ENCODE data around the gene SLC17A9.
A peak's percentile ranks its signal among the peaks of the same experiment; 100 is the strongest.

The SLC17A9 gene

DNA sequence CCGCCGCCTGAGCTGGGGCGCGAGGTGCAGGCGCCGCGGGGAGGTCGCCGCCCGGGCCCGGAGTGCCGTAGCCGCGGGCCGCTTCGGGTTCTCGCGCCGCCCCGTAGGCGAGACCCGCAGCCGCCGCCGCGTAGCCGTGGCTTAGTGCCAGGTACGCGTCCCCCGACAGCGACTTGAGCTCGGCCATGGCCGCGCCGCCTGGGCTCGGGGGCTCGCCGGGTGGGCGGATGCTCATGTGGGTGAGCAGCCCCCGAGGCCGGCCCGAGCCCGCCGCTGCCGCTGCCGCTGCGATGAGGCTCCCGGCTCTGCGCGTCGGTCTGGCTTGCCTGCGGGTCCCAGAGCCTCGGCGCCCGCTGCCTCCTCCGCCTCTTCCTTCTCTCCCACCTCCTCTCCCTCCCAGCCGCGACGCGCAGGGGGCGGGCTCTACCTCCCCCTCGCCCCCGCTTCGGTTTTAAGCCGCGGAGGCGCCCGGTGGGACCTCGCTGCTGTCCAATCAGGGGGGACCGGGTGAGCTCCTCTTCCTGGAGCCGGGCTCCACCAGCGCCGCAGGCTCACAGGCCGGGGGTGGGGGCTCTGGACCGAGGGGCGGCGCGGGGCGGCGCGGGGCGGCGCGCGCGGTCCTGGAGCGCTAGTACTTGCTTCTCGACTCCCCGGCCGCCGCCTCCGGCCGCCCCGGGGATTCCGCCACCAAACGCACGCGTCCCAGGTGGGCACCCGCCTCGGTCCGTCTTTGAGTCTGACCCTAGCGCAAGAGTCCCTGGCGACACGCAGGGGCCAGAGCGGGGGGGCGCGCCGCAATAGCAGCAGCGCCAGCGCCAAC, 54.2 kb downstream of the SLC17A9 start, which contains the start of gene BHLHE23:
BHLHE23 (minus strand) TSS at position 425 of the 820 bp plus-strand sequence; CDS start at position 235, 190 bp downstream.
- DNase-seq, result no peak

DNA sequence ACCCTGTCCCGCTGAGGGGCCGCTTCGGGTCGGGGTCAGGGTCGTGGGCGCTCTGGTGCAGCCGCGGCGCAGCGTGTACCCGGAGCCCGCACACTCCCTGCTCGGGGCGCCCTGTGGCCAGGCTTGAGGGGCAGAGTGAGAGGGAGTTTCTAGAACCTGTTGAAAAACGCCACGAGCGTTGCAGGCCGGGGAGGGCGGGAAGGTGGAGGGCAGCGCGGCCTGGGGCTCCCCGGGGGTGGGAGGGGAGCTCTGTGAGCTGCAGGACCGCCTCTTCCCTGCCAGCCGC, 54.8 kb downstream of the SLC17A9 start:
- no peak for DNase-seq

DNA sequence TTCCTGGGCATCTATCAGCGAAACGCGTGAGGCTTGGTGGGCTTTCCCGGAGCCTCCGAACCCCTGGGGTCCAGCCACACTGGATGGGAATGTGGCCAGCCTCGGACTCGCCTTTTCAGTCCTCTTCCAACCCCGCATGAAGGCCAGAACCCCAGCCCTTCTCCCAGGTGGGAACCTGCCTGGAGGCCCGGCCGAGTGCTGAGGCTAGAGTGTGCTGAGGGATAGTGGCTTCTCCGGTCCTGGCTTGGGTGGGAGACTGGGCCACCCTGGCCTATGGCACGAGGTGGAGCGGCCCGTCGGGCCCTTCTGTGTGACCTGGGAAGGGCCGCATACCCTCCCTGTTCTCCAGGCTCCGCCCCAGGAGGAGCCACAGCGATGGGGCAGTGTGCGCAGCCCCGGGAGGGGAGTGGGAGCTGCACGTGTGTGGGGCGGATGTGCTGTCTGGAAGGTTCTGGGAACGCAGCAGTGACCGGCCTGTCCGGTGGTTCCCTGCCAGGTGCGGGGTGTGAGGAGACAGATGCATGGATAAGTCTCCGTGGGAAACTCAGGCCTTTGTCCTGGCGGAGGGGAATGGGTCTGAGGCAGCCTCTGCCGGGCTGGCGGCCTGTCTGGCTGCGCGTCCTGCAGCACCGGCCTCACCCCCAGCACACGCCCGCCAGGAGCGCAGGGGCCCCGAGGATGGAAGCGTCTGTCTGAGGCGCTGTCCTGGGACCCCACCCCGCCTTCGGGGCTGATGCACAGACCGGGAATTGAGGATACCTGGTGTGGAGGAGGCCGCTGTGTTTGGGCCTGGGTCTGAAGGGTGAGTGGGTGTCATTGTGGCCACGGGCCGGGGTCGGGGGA, 55.4 kb downstream of the SLC17A9 start:
- no peak for DNase-seq

DNA sequence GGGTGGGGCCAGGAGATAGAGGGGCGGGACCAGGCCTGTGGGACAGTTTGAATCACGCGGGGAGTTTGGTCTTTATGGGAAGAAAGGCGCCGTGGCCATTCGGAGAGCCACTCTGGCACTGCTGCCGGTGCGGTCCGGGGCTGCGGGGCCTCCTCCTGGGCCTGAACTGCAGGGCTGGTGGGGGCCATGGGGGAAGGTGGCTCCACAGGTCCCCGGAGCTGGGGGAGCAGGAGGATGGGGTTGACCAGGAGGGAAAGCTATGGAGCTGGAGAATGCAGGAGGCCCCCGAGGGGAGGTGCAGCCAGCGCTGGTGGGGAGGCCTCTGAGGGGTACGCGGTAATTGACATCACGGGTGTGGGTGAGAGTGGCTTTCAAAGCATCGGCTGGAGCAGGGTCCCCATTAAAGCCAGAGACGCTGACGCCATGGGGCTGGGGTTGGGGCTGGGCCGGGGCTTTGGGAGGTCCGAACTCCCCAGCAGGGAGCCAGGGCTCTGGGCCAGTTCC, 56.1 kb downstream of the SLC17A9 start:
- DNase-seq, result peak; percentile 92

DNA sequence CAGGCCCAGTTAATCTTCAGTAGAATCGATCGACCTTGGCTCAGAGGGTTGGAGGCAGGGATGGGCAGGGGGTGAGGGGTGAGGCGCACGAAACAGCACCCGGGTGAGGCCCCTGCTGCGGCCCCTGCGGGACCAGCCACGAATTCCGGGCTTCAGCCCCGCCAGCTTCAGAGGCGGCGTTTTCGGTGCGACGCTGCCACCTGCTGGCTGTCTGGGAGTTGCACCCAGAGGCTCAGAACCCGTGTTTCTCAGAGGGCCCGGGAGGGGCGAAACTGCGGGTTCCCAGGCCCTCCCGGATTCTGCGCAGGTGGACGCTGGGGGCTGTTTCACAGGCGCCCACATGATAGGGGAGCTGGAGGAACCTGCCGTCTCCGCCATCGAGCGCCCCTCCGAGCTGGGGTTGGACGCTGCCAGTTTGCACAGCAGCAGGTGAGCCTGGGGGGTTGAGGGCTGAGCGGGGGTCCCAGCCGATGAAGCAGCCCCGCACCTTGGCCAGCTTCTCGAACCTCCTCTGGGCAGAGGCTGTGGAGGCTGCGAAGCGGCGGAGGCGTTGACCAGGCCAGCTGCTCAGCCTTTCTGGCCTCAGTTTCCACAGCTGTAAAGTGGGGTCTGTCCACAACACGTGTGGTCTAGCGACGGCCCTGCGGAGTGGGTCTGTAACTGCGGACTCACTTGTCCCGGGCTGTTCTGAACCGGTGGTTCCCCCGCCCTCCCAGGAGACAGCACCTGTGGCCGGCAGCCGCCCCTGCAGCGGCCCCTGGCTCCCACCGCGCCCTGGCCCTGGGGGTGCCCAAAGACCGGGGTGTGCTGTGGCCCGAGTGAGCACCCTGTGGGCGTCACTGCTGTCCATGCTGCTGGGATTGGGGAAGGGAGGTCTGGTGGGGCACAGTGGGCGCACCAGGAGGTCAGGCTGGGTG, 56.8 kb downstream of the SLC17A9 start:
- DNase-seq, result peak; percentile 100

DNA sequence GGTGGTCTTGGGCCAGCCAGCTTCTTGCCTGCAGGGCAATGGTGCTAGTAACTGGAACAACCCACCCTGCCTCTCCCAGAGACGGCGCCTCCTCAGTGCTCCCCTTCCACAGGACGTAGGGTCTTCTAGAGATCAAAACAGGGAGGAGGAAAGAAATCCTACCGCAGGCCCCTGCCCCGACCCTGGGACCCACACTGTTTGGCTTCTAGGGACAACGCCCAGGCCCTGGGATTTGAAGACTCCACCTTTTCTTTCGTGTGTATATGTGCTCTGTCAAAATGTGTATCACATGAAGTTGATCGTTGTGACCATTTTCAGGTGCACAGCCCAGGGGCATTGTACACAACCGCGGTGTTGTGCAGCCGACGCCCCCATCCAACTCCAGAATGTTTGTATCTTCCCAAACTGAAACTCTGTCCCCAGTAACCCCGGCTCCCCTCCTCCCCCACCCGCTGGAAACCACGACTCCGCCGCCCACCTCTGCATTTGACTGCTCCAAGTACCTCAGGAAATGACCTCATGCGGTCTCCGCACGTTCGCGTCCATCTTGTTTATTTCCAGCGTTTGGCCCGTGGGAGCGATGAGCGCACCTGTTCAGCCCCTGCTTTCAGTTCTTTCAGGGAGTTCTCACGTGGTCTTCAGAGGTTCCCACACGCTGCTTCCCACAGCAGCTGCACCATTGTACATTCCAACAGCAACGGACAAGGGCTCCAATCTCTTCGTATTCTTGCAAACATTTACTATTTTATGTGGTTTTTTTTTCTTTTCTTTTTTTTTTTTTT, 57.7 kb downstream of the SLC17A9 start:
- no peak for DNase-seq

DNA sequence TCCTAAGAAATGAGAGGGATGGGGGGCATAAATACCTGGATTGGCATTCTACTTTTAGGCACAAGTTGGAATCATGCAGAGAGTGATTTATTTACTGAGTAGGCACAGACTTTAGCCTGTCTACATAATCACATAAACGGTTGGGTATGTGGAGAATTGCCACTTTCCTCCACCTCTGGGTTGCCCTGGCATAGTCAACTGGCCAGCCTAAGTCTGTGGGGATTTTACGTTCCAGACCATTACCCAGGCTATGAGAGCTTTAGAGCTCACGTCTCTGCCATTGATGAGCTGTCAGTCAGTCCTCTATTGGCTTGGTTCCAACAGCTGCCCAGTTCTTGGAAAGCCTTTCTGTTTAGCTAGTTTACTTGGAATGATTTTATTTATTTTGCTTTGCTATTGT, 59.3 kb downstream of the SLC17A9 start:
- DNase-seq, result no peak

DNA sequence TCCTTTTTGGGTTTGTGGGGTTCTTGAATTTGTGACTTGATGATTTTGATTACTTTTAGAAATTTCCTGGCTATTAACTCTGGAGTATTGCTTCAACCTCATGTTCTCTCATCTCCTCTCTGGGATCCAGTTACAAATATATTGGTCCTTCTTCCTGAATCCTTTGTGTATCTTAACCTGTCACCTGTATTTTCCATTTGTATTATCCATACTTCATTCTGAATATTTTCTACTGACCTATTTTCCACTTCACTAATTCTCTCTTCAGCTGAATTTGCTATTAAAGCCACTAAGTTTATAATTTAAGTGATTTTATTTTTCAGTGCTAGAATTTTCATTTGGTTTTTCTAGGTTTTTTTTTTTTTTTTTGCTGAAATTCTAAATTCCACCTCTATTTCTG, 60.7 kb downstream of the SLC17A9 start:
- DNase-seq, result no peak

DNA sequence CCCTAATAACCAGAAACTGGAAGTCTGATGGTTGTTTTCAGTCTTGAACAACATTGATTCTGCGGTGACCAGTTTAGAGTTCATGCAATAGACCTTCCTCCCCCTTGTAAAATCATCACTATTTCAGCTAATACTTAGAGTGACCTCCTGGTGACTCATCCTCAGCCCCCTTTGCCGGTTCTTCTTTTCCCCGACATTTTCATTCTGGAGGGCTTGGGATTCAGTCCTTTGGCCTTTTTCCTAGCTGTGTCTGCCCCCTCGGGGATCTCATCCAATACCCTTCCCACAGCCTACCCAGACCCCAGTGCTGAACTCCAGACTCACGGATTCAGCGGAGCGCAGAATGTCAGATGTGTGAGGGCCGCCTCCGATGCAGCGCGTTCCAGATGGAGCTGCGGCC, 61.8 kb downstream of the SLC17A9 start:
- DNase-seq, result no peak

DNA sequence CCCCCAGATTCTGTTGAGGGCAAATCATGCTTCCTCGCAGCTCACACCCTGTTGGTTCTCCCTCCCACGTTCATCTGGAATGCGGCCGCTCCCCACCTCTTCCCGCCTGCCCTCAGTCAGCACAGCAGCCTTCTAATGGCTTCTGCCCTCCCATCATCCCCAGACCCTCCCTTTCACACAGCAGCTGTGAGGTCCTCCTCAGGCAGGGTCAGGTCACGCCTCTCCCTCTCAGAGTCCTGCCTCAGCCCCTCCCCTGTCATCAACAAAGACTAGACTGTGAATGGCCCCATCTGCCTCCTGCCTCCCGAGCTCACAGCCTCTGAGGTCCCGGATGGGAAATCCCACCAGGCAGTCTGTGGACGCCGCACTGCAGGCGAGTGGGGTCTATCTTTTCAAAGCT, 62.2 kb downstream of the SLC17A9 start:
- no peak for DNase-seq

DNA sequence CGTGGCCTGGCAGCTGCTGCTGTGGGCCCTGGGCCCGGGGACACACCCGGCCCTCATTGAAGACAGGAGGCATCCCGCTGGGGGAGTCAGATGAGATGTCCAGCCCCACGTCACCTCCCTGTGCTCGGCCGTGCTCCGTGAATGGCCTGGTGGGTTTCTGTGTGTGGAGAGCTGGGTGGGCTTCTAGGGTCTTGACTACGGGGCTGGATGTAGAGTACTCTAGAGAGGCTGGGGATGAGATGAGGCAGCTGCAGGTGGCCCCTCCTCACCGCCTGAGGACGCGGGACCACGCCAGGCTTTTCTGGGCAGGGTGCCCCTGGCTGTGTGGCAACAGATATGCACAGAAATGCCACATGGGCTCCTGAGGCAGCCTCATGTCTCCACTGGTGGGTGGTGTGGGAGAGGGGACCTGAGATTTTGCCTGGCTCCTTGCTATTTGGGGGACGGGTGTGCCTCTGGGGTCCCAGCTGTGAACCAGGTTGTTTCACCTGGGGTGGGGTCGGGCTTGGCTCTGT, 62.7 kb downstream of the SLC17A9 start:
- DNase-seq, result no peak

DNA sequence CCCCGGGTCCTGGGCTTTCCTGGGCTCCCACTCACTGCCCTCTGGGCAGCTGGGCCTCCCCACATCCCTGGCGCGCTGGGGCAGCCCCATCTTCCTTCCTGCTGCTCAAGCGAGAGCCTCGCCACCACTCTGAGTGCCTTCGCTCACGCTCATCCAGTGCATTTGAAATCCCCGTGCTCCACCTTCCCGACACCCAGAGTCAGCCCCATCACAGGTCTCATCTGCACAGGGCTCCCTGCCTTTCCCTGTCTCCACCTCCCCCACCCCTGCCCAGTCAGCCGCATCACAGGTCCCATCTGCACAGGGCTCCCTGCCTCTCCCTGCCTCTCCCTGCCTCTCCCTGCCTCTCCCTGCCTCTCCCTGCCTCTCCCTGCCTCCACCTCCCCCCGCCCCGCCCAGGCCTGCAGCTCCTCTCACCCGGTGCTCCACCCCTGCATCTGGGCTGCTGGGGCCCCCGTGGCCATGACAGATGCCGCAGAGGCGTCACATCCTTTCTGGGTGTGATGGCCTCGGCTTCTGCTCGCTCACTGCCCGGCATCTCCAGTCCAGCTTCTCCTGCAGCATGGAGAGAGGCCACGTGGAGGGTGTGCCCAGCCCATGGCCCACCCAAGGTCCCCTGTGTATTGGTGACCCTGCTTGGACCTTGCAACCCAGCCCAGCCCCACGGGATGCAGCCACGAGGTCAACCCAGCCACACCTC, 63.3 kb downstream of the SLC17A9 start:
- DNase-seq, result no peak

DNA sequence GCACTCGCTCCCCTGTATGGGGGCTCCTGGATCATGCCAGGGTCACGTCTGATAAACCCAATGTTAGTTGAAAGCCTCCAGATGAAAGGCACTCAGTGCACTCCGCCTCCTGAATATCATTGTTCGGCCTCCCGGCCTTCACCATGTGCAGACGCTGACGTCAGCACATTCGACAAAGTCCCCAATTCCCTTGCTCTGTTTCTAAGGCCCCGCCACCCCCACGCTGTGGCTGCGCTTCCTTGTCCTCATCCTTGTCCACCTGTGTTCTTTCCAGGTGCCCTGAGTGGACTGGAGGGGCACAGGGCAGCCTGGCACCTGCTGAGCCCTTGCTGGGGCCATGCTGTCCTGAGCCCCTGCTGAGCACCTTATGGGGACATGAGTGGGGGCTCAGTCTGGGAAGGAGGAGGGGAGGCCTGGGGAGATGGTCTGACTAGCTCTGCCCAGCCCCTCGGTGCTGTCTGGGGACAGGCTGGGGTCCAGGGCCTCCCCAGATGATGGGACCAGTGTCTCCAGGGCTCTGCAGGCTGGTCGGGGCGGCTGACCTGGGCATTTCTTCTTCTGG, 64.1 kb downstream of the SLC17A9 start:
- DNase-seq, result no peak

DNA sequence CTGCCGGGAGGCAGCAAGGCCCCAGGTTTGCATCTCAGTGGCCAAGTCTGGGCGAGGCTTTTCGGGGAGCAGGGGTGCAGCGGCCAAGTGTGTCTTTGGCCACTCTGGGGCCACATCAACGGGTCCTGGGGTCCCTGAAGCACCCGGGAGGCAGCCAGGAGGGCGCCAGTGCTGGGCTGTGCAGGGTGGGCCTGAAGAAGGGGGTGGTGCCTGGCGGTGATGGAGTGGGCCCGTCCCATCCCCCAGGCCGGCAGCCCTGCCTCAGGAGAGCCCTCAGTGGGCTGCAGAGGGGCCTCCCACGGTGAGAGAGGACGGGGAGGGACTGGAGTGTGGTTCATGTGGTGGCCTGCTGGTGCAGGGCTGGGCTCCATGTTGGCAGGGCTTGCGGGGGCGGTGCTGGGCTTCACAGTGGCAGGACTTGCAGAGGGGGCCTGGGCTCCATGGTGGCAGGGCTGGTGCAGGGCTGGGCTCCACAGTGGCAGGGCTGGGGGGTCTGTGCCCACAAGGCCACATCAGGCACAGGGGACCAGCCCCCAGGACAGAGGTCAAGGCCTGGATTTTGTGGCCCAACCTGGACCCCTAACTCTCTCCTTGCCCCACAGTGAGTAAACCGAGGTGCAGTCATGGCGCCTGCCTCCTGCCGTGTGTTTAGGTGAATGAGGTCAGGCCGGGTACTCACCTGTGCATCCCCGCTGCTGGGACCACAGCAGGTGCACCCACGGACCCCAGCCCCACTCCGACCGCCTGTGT, 64.7 kb downstream of the SLC17A9 start:
- no peak for DNase-seq

DNA sequence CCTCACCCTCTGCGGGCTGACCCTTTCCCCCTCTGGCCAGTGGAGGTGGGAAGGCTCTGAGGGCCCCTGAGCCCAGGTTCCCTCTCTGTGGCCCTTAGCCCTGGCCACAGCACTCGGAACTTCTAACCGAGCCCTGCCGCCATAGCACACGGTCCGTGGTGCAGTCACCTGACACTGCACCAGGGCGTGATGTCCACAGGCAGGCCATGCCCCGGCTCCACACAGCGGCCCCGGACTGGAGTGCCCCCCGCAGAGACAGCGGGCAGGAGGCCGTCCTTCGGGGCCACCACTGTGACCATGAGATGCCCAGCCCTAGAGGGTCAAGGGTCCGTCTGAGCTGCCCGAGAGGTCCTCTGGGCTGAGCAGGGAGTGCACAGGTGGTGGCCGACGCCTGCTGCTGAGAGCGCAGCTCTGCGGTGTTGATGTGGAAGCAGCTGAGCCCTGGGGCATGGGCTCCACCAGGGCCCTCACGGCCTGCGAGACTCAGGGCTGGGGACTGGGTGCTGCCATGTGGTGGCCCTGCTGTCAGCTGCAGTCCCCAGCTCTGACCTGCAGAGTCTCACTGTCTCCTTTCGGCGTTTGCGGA, 65.4 kb downstream of the SLC17A9 start:
- DNase-seq, result no peak

All from 8988T (cell line).